H1 (cell line): Measurements from ENCODE around the gene C9orf50. TPM values are rescaled to one million over a fixed set of nuclear protein-coding genes. Genes with fewer than 3 reads are reported as not detected.

ENCODE experiments used
- CHD1 ChIP-seq: IDR thresholded peaks from 2 replicates; pipeline ENCODE4 v1.6.1; 2012; ENCODE audit warnings: low read depth, low read length, improper control_type of control experiment
- CTBP2 ChIP-seq: IDR thresholded peaks from 2 replicates; pipeline ENCODE4 v1.7.0; 2011; ENCODE audit warnings: borderline replicate concordance, mild to moderate bottlenecking, moderate library complexity, mixed read lengths, low read length; ENCODE audit not compliant: insufficient read depth, insufficient read length
- GTF2F1 ChIP-seq: IDR thresholded peaks from 2 replicates; pipeline ENCODE4 v1.6.1; 2012; ENCODE audit warnings: low read depth, low read length, improper control_type of control experiment, borderline replicate concordance
- KDM1A ChIP-seq: fragments of 200-600, 300-600 bp; sonication (generic); IDR thresholded peaks from 2 replicates; pipeline ENCODE4 v1.7.1; 2016; ENCODE audit warnings: mild to moderate bottlenecking, low read length, borderline replicate concordance
- NRF1 ChIP-seq: IDR thresholded peaks from 2 replicates; pipeline ENCODE4 v1.6.1; 2011; ENCODE audit warnings: mild to moderate bottlenecking, low read depth, low read length, improper control_type of control experiment
- TBP ChIP-seq: IDR thresholded peaks from 2 replicates; pipeline ENCODE4 v1.6.1; 2011; ENCODE audit warnings: low read depth, low read length, improper control_type of control experiment
- polyA plus RNA-seq, 7 experiments: library from polyadenylated mRNA; depleted of rRNA in 3 of 7; stranded (reverse) in 5 of 7; unstranded in 2 of 7; fragments of >200 nt in 5 of 7; fragments of 200-250 nt in 2 of 7; gene quantifications; 1 replicate in 5 of 7; 2 replicates in 1 of 7; 4 replicates in 1 of 7; pipeline versions ENCODE4 v1.2.1 to v1.2.3, GENCODE V29; 2011 to 2013; ENCODE audit warnings: missing spikeins in 2 of 7, mixed read lengths in 2 of 7
- total RNA-seq: library from RNA; stranded (reverse); fragmentation: NEBNext Ultra II Directional; extraction: Animal tissue kit (Norgen Biotek cat#: 25700); gene quantifications from 2 replicates; pipeline ENCODE4 v1.2.1, GENCODE V29; 2021

Gene C9orf50
- total and polyA plus RNA-seq, 2 of the 8 experiments (the other 6 are each of a cell fraction or from before 2014, with no cell fraction given), result not detected

DNA sequence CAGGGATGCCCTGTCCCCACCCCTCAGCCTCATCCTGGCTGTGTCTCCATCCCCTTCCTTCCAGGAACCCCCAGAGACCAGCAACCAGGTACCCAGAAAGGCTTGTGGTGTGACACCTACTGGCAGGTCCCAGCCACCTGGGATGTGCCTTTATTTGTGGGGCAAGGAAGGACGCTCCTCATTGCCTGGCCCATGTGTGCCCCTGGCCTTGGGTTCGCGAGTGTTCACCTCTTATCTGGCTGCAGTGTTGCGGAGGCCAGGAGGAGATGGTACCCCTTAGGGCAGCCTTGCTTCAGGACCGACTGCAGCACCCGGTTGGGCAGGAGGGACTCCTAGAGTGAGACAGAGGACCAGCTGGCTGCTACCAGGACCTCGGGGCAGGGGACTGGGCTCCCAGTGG, 8.8 kb downstream of the C9orf50 start (continued):
- TF ChIP-seq TBP, result no peak
- TF ChIP-seq CTBP2, result no peak
- no peak for TF ChIP-seq CHD1
- no peak for TF ChIP-seq NRF1
- TF ChIP-seq KDM1A, result no peak
- TF ChIP-seq GTF2F1, result no peak
- TF ChIP-seq, all 59 proteins: peak for 2
